Measurements from ENCODE around the gene ABLIM3. TPM values are rescaled to one million over a fixed set of nuclear protein-coding genes. Genes with fewer than 3 reads are reported as not detected.

Gene ABLIM3
- total and polyA plus RNA-seq, 2 experiments from 2014 or later = 7.3 to 7.8 TPM

DNA sequence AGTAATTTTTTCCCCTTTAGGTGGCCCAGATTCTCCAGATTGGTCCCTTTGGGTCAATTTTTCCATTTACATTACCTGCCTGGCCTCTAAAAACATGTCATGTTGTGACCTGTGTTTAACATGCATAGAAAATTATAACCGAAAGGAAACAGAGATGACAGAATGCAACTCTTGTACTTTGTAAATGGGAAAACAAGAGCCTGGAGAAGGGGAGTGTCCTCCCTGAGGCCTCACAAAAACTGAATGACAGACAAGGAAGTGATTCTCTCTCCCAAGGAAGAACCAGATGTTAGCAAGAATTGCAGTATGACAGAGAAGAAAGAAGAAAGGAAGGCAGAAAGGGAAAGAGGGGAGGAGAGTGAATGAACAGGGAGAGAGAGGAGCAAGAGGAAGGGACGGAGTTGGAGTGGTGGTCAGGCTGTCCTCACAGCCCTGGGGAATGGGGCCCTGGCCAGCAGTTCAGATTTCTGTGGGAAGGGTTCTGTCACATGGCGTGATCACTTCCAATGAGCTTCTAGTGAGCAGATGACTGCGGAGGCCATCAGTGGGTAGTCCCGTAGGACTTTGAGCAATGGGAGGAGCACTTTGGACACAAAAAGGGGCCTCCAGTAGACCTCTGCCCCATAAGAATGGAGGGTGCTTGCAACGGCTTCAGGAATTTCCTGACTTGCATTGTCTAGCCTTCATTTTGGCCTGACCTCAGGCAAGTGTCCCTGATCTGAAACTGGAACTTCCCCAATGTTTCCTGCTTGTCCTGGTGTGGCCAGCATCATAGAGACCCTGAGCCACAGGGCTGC lies 31.6 kb downstream of the ABLIM3 start:
- 90% methylated on average over 6 of the region's 6 CpGs for WGBS (ENCODE audit: low lambda C conversion rate, missing lambda C conversion rate)
- no peak overlapping the region for H3K27ac ChIP-seq
- no peaks in the 10 kb centered on the region for H4K20me1 ChIP-seq (ENCODE audit: insufficient read depth, poor library complexity, severe bottlenecking)
- no peak for TF ChIP-seq EZH2 (IDR thresholded peaks at IDR 0.05; ENCODE audit: borderline replicate concordance)
- no peaks in the 10 kb centered on the region for H3K79me2 ChIP-seq
- no peaks in the 10 kb centered on the region for H3K9me2 ChIP-seq (replicated peaks; ENCODE audit: insufficient read depth)
- no peaks in the 10 kb centered on the region for H3K27me3 ChIP-seq
- no peaks in the 10 kb centered on the region for H3K4me1 ChIP-seq (ENCODE audit: insufficient read depth)
- no peak overlapping the region for H2AFZ ChIP-seq
- H3K4me3 ChIP-seq = no peak overlapping the region
- no peaks in the 10 kb centered on the region for H3K9me3 ChIP-seq (ENCODE audit: low read depth)
- no peak overlapping the region for H3K4me2 ChIP-seq
- no peaks in the 10 kb centered on the region for H3K36me3 ChIP-seq (replicated peaks; ENCODE audit: insufficient read depth, low read depth)
- DNase-seq (ENCODE audit: low spot score) = no peak

DNA sequence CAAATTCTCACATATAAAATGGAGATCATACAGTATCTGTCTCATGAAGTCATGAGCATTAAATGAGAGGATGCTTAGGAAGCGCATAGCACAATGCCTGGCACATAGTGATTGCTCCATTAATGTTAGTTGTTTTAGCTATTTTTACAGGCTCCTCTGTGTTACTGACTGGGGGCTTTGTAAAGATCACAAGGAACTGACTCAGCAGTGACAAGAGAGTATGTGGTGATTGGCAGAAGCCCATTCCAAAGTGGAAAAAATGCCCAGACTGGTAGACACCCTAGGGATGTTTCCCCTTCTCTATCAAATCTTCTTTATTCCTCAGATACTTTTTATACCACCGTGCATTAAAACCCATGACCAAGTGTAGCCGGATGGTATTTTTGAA lies 33.5 kb downstream of the ABLIM3 start:
- Histone ChIP-seq H4K20me1 (ENCODE audit: insufficient read depth, poor library complexity, severe bottlenecking) (no peaks in the 10 kb centered on the region), H3K27ac (no peak overlapping the region), H3K9me2 (replicated peaks; ENCODE audit: insufficient read depth) (no peaks in the 10 kb centered on the region), H3K9me3 (ENCODE audit: low read depth) (no peaks in the 10 kb centered on the region), H3K4me3 (no peak overlapping the region), H3K4me2 (no peak overlapping the region), H3K36me3 (replicated peaks; ENCODE audit: insufficient read depth, low read depth) (no peaks in the 10 kb centered on the region), H3K4me1 (ENCODE audit: insufficient read depth) (no peaks in the 10 kb centered on the region), H3K79me2 (no peaks in the 10 kb centered on the region), H2AFZ (no peak overlapping the region), H3K27me3 (peaks cover 1% of the 10 kb centered on the region)
- no peak for DNase-seq (ENCODE audit: low spot score)
- TF ChIP-seq EZH2 (IDR thresholded peaks at IDR 0.05; ENCODE audit: borderline replicate concordance) (no peak), EZH2phosphoT487 (IDR thresholded peaks at IDR 0.05; ENCODE audit: low read depth, severe bottlenecking, unreplicated experiment) (no peak)
- TF ChIP-seq, protein P1, sequence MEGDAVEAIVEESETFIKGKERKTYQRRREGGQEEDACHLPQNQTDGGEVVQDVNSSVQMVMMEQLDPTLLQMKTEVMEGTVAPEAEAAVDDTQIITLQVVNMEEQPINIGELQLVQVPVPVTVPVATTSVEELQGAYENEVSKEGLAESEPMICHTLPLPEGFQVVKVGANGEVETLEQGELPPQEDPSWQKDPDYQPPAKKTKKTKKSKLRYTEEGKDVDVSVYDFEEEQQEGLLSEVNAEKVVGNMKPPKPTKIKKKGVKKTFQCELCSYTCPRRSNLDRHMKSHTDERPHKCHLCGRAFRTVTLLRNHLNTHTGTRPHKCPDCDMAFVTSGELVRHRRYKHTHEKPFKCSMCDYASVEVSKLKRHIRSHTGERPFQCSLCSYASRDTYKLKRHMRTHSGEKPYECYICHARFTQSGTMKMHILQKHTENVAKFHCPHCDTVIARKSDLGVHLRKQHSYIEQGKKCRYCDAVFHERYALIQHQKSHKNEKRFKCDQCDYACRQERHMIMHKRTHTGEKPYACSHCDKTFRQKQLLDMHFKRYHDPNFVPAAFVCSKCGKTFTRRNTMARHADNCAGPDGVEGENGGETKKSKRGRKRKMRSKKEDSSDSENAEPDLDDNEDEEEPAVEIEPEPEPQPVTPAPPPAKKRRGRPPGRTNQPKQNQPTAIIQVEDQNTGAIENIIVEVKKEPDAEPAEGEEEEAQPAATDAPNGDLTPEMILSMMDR (IDR thresholded peaks at IDR 0.05; ENCODE audit: poor library complexity) = no peak
- WGBS (ENCODE audit: low lambda C conversion rate, missing lambda C conversion rate) = 93% methylated on average over 3 of the region's 3 CpGs

DNA sequence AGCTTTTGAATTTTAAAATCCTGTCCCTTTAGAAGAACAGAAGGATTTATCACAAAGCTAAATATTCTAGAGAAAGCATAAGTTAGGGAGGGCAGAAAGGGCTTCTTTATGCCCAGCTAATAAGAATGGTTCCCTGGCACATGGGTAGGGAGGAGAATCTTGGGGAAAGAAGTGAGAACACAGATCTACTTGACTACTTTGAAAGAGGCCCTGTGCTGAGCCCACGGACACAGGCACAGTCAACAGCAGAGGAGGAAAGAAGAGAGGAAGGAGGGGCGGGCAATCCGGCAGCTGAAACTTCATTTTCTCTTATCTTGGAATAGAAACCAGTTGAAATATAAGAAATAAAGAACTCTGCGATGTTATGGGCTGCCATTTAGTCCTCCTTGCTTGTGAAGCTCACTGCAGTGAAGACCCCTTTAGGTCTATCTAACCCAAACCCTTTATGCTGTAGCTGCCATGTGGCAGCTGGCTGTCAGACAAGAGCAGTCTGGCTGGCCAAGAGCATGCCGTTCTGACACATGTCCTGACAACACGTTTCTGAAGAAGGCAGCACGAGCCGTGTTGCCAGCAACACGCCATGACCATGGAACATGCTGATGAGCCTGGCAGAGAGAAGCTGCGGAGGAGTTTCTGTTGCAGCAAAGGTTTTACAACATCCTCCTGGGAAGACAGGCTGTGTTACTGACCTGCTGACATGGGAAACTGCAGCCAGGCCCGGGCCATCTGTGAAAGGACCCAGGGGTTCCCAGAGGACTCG lies 34.2 kb downstream of the ABLIM3 start:
- H3K79me2 ChIP-seq = no peaks in the 10 kb centered on the region
- no peaks in the 10 kb centered on the region for H4K20me1 ChIP-seq (ENCODE audit: insufficient read depth, poor library complexity, severe bottlenecking)
- no peaks in the 10 kb centered on the region for H3K36me3 ChIP-seq (replicated peaks; ENCODE audit: insufficient read depth, low read depth)
- 85% methylated on average over 12 of the region's 12 CpGs for WGBS (ENCODE audit: low lambda C conversion rate, missing lambda C conversion rate)
- H3K4me2 ChIP-seq = no peak overlapping the region
- H3K27ac ChIP-seq = no peak overlapping the region
- no peak for DNase-seq (ENCODE audit: low spot score)
- no peaks in the 10 kb centered on the region for H3K4me1 ChIP-seq (ENCODE audit: insufficient read depth)
- no peaks in the 10 kb centered on the region for H3K9me3 ChIP-seq (ENCODE audit: low read depth)
- H3K27me3 ChIP-seq = peaks cover 8% of the 10 kb centered on the region
- H2AFZ ChIP-seq = no peak overlapping the region
- TF ChIP-seq EZH2 (IDR thresholded peaks at IDR 0.05; ENCODE audit: borderline replicate concordance) (no peak), EZH2phosphoT487 (IDR thresholded peaks at IDR 0.05; ENCODE audit: low read depth, severe bottlenecking, unreplicated experiment) (no peak)
- TF ChIP-seq, protein P1 (IDR thresholded peaks at IDR 0.05; ENCODE audit: poor library complexity) = no peak
- no peaks in the 10 kb centered on the region for H3K9me2 ChIP-seq (replicated peaks; ENCODE audit: insufficient read depth)
- no peak overlapping the region for H3K4me3 ChIP-seq

DNA sequence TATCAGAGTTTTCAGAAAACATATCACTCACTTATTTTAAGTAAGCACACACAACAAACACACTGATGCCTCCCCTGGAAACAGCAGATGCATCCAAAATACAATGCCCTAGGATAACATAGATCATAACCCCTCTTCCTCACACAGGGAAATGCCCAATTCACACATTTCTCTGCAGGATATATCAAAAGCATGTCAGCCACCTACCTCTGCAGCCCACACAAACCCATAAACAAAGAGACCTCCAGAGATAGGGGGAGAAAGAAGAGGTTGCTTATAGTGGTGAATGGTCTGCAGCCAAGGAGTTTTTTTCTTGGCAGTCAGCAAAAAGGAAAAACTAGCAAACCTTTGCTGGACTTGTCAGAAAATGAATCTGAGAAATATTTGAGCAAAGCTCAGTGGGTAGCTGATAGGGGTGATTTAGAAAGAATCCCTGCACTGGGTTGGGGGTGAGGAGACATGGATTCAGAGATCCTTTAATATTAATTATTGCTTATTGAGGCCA lies 36.1 kb downstream of the ABLIM3 start:
- H3K4me1 ChIP-seq (ENCODE audit: insufficient read depth) = no peaks in the 10 kb centered on the region
- H3K79me2 ChIP-seq = no peaks in the 10 kb centered on the region
- no peak for DNase-seq (ENCODE audit: low spot score)
- no peaks in the 10 kb centered on the region for H3K9me2 ChIP-seq (replicated peaks; ENCODE audit: insufficient read depth)
- no peaks in the 10 kb centered on the region for H4K20me1 ChIP-seq (ENCODE audit: insufficient read depth, poor library complexity, severe bottlenecking)
- peaks cover 8% of the 10 kb centered on the region for H3K27me3 ChIP-seq
- no peak overlapping the region for H2AFZ ChIP-seq
- no peak overlapping the region for H3K4me3 ChIP-seq
- no peaks in the 10 kb centered on the region for H3K9me3 ChIP-seq (ENCODE audit: low read depth)
- H3K27ac ChIP-seq = no peak overlapping the region
- no peaks in the 10 kb centered on the region for H3K36me3 ChIP-seq (replicated peaks; ENCODE audit: insufficient read depth, low read depth)
- H3K4me2 ChIP-seq = no peak overlapping the region
- TF ChIP-seq EZH2 (IDR thresholded peaks at IDR 0.05; ENCODE audit: borderline replicate concordance) (no peak), EZH2phosphoT487 (IDR thresholded peaks at IDR 0.05; ENCODE audit: low read depth, severe bottlenecking, unreplicated experiment) (no peak)
- TF ChIP-seq, protein P1 (IDR thresholded peaks at IDR 0.05; ENCODE audit: poor library complexity) = no peak

All from hepatocyte (in vitro differentiated cells).